ENCODE measurements around the gene GATM.
"Not testable (repeated sequence)": the region's sequence is repeated elsewhere in the genome, so short reads cannot be mapped to it uniquely, and the experiment has no call there.

Gene GATM

DNA sequence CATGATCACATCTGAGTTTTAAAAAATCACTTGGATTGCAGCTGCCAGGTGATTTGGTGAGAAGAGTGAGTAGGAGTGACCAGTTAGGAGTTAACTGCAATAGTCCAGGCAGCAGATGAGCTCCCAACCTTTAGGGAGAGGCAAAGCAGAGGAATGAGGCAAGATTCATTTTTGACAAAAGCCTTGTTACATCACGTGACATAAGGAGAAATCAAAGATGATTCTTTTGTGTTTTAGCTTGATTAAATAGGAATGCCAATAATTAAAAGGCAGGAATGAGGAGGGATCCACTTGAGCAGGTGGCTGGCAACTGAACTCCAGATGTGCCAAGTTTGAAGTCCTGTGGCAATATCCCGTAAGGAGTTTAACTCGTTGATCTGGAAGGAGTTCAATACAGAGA lies 2.5 kb downstream of the GATM start:
- Histone ChIP-seq H4K20me1 (peaks cover 14% of the 10 kb centered on the region), H3K27me3 (peaks cover 45% of the 10 kb centered on the region), H3K4me2 (no peak overlapping the region), H3K36me3 (no peaks in the 10 kb centered on the region), H3K4me1 (peaks cover 37% of the 10 kb centered on the region), H3K9ac (no peak overlapping the region), H3K4me3 (no peak overlapping the region), H3K27ac (no peak overlapping the region), H3K9me3 (no peaks in the 10 kb centered on the region)
- TF ChIP-seq Cebpa-rat (IDR thresholded peaks at IDR 0.05), result no peak

DNA sequence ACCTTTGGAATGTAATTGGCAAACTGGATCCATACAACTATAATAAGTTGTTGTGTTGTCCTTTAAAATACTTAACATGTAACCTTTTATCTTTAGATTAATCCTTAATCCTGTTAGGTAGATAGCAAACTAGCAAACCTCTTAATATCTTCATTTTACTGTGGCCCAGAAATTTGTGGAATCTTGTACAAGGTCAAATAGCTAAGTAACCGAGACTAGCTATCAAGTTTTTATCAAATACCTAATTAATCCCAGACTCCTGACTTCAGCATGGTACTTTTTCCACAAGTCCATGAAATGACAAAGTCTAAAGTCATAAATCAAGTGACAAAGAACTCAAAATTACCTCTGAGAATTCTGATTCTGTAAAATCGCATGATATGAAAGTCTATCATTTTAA lies 4.4 kb downstream of the GATM start:
- H3K27me3 ChIP-seq, result peaks cover 38% of the 10 kb centered on the region
- no peaks in the 10 kb centered on the region for H3K36me3 ChIP-seq
- no peak for TF ChIP-seq Cebpa-rat (IDR thresholded peaks at IDR 0.05)
- no peak overlapping the region for H3K27ac ChIP-seq
- peaks cover 14% of the 10 kb centered on the region for H4K20me1 ChIP-seq
- H3K4me2 ChIP-seq, result no peak overlapping the region
- no peak overlapping the region for H3K4me3 ChIP-seq
- H3K9me3 ChIP-seq, result no peaks in the 10 kb centered on the region
- H3K9ac ChIP-seq, result no peak overlapping the region
- peaks cover 36% of the 10 kb centered on the region for H3K4me1 ChIP-seq

DNA sequence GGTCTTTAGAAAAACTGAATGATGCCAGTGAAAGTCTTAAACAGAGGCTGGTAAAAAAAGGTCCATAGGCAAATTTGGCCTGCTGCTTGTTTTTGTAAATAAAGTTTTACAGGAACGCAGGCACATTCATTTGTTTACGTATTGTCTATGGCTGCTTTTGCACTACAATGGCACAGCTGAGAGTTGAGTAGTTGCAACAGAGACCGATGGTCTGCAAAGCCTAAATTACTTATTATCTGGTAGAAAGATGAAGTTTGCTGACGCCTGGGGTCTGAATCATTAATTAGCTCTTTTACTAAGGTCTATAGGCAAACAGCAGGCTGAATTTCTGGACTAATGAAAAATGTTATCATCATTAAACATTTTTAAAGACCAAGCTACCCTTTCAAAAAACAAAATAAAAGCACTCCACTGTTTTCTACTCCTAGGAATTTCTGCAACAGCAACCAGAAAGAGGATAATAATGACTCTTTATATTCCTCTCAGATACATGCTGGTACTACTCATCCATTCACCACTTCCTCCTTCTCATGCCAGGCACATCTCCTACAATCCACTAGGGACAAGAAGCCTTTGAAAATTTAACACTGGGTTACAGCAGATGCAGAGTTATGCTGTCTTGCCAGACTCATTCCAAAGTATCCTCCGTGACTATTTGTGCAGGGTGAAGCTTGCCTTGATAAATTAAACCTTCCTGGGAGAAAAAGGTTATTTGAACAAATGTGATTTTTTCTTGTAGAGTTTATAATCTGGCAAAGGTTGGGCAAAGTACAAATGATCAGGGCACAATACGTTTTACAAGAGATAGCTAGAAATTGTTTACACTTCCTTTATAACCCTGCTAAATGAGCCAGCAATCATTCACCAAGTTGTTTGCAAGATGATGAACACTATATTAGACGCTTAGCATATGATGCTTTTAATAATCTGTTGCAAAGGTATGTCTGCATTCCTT lies 6.0 kb downstream of the GATM start:
- peaks cover 19% of the 10 kb centered on the region for H3K4me1 ChIP-seq
- H3K27ac ChIP-seq, result no peak overlapping the region
- no peak overlapping the region for H3K4me3 ChIP-seq
- H3K4me2 ChIP-seq, result peak overlapping the region; percentile 47
- no peak for TF ChIP-seq Cebpa-rat (IDR thresholded peaks at IDR 0.05)
- H3K36me3 ChIP-seq, result no peaks in the 10 kb centered on the region
- peaks cover 9% of the 10 kb centered on the region; the same call in 1 of the 2 replicates for H4K20me1 ChIP-seq
- H3K9ac ChIP-seq, result no peak overlapping the region
- no peaks in the 10 kb centered on the region for H3K9me3 ChIP-seq
- H3K27me3 ChIP-seq, result peaks cover 21% of the 10 kb centered on the region

DNA sequence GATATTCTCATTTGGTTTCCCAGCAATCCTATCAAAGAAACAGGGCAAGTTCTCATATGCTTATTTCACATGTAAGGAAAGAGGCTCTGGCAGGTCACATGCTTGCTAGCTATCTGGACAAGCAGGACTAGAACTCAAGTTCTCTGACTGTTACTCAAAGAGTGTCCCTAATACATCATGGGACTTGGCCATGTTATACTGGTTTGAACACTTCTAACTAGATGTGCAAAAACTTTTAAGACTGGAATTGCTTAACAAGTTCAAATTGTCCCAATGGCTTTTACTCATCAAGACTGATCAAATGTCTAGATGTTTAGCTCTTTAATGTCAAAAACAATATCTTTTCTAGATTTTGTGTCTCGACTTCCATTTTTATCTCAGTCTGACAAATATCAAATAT lies 6.8 kb downstream of the GATM start:
- Histone ChIP-seq H4K20me1 (0 out of 2 replicates have a peak, but pooled peaks cover under 1% of the 10 kb centered on the region), H3K4me1 (peaks cover 15% of the 10 kb centered on the region), H3K4me3 (no peak overlapping the region), H3K9me3 (no peaks in the 10 kb centered on the region), H3K27ac (no peak overlapping the region), H3K9ac (no peak overlapping the region), H3K36me3 (no peaks in the 10 kb centered on the region), H3K27me3 (peaks cover 13% of the 10 kb centered on the region), H3K4me2 (no peak overlapping the region; the same call in 1 of the 2 replicates)
- no peak for TF ChIP-seq Cebpa-rat (IDR thresholded peaks at IDR 0.05)

DNA sequence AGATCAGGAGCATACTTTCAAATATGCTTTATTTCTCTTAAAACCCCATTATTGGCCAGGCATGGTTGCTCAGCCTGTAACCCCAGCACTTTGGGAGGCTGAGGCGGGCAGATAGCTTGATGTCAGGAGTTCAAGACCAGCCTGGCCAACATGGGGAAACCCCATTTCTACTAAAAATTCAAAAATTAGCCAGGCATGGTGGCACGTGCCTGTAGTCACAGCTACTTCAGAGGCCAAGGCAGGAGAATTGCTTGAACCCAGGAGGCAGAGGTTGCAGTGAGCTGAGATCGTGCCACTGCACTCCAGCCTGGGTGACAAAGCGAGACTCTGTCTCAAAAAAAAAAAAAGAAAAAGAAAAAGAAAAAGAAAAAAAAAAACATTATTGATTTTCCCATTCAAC lies 8.3 kb downstream of the GATM start:
- H3K4me3 ChIP-seq, H3K9ac ChIP-seq, H3K36me3 ChIP-seq, H3K4me2 ChIP-seq, H4K20me1 ChIP-seq, H3K9me3 ChIP-seq, H3K27me3 ChIP-seq, H3K27ac ChIP-seq: not testable (repeated sequence)
- peaks cover 15% of the 10 kb centered on the region for H3K4me1 ChIP-seq

DNA sequence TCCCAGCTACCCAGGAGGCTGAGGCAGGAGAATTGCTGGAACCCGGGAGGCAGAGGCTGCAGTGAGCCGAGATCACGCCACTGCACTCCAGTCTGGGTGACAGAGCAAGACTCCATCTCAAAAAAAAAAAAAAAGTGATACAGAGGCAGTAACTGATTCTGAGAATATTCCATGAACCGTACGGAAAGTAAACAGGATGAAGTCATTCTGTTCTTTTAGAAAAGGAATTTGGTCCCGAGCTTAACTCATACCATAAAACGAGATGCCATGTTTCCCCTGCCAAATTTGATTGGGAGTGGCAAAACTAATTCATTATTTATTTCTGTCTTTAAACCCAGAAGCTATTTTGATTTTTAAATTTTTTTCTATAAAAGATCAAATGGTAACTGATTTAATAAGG lies 11.1 kb downstream of the GATM start:
- H3K4me1 ChIP-seq, H3K27me3 ChIP-seq, H3K4me3 ChIP-seq, H3K36me3 ChIP-seq, H4K20me1 ChIP-seq, H3K9me3 ChIP-seq, H3K27ac ChIP-seq, H3K4me2 ChIP-seq, H3K9ac ChIP-seq: not testable (repeated sequence)

- Histone ChIP-seq H3K4me1 (no peaks in the 10 kb centered on the region), H3K27ac (no peak overlapping the region), H3K9ac (no peak overlapping the region), H3K4me3 (no peak overlapping the region), H3K9me3 (no peaks in the 10 kb centered on the region), H3K27me3 (no peaks in the 10 kb centered on the region), H3K4me2 (no peak overlapping the region), H4K20me1 (no peaks in the 10 kb centered on the region), H3K36me3 (peaks cover 9% of the 10 kb centered on the region)
- no peak for TF ChIP-seq Cebpa-rat (IDR thresholded peaks at IDR 0.05)
Observed at GRCh38 chr15:45364271-45364670, 14.1 kb downstream of the GATM start.

DNA sequence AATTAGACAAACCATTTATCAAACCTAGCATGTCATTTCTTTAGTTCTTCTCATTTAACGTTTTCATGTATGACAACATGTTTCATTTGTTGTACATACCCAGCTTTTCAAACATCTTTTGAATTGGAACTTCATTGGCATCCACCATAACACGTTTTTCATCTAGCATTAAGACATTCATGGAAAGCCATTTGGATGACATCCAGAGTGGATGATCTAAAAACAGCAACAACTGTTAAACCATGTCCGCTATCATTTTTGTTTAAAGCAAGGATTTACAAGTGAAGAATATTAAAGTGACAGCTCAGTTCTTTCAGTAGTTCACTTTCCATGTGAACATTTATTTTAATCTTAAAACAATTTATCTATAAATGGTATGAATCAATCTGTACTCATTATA lies 14.5 kb downstream of the GATM start:
- no peaks in the 10 kb centered on the region for H3K9me3 ChIP-seq
- H3K36me3 ChIP-seq, result peaks cover 9% of the 10 kb centered on the region
- H3K27ac ChIP-seq, result no peak overlapping the region
- TF ChIP-seq Cebpa-rat (IDR thresholded peaks at IDR 0.05), result no peak
- no peaks in the 10 kb centered on the region for H3K4me1 ChIP-seq
- H4K20me1 ChIP-seq, result no peaks in the 10 kb centered on the region
- H3K27me3 ChIP-seq, result no peaks in the 10 kb centered on the region
- no peak overlapping the region for H3K4me2 ChIP-seq
- no peak overlapping the region for H3K4me3 ChIP-seq
- H3K9ac ChIP-seq, result no peak overlapping the region

- Histone ChIP-seq H3K4me2 (no peak overlapping the region), H4K20me1 (no peaks in the 10 kb centered on the region), H3K9me3 (no peaks in the 10 kb centered on the region), H3K27ac (no peak overlapping the region), H3K4me1 (no peaks in the 10 kb centered on the region), H3K36me3 (peaks cover 9% of the 10 kb centered on the region), H3K9ac (no peak overlapping the region), H3K4me3 (no peak overlapping the region), H3K27me3 (no peaks in the 10 kb centered on the region)
- no peak for TF ChIP-seq Cebpa-rat (IDR thresholded peaks at IDR 0.05)
Observed at GRCh38 chr15:45363334-45363733, 15.0 kb downstream of the GATM start.

DNA sequence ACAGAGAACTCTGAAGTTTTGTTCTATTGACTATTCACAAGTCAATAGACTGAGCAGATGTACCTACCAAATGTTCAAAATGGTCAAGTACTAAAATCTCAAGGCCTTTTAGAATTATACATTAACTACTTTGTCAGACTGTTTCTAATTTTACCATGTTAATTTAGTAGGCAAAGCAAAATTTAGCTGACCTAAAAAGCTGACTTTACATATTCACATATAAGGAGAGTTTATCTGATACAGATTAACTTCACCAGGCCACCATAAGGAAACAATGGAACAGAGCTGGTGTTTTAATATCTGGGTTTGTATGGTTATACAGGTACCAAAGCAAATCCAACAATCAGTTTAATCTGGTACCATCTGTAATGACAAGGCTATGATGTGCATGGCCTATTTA lies 15.9 kb downstream of the GATM start:
- Histone ChIP-seq H3K9me3 (no peaks in the 10 kb centered on the region), H4K20me1 (no peaks in the 10 kb centered on the region), H3K4me2 (no peak overlapping the region), H3K4me1 (no peaks in the 10 kb centered on the region), H3K36me3 (peaks cover 9% of the 10 kb centered on the region), H3K4me3 (no peak overlapping the region), H3K9ac (no peak overlapping the region), H3K27ac (no peak overlapping the region), H3K27me3 (no peaks in the 10 kb centered on the region)
- no peak for TF ChIP-seq Cebpa-rat (IDR thresholded peaks at IDR 0.05)

Data from BLaER1 (cell line).